Measurements from ENCODE around the gene PTPRCAP.

Gene PTPRCAP

GRCh38 chr11:67432655-67433349 is 4.7 kb downstream of the PTPRCAP start:
- Histone ChIP-seq H3K4me3 (ENCODE audit: control insufficient read depth in 1 of 7, extremely low read depth in 1 of 7, insufficient read depth in 4 of 7, low read depth in 2 of 7, low read length in 6 of 7) (no peak overlapping the region), H3K9me3 (ENCODE audit: control extremely low read depth in 1 of 5, control insufficient read depth in 4 of 5, insufficient read depth in 2 of 5, low read depth in 1 of 5, low read length in 4 of 5) (no peaks in the 10 kb centered on the region), H3K36me3 (ENCODE audit: control insufficient read depth in 4 of 4, insufficient read depth in 4 of 4, low read length in 3 of 4) (peaks cover 2 to 58% (median 35%) of the 10 kb centered on the region in 4 experiments), H3K27me3 (replicated peaks in 2 of 5; ENCODE audit: control insufficient read depth in 4 of 5, insufficient read depth in 5 of 5, low read length in 4 of 5) (no peaks in the 10 kb centered on the region), H3K4me1 (ENCODE audit: control extremely low read depth in 1 of 4, control insufficient read depth in 4 of 4, insufficient read depth in 4 of 4, low read length in 3 of 4) (peaks cover 4 to 58% (median 56%) of the 10 kb centered on the region in 4 experiments), H3K27ac (ENCODE audit: insufficient read depth in 1 of 2, low read depth in 1 of 2, low read length in 2 of 2, poor library complexity in 1 of 2, severe bottlenecking in 2 of 2) (peak overlapping the region in 1 of 2 experiments; percentile 70)
- WGBS (ENCODE audit: insufficient coverage): 88% methylated on average over 18 of the region's 22 CpGs
- ChIA-PET POLR2A (no interaction called here), CTCF (interaction anchor here (1.0 to 1.1 kb wide), 2 partner anchors 10 to 26 kb away, joined by 3 read pairs; no protein-coding TSS in a partner anchor)
- DNase-seq: no peak

- Histone ChIP-seq H3K27ac (ENCODE audit: insufficient read depth in 1 of 2, low read depth in 1 of 2, low read length in 2 of 2, poor library complexity in 1 of 2, severe bottlenecking in 2 of 2) (peak overlapping the region in 1 of 2 experiments; percentile 43), H3K4me3 (ENCODE audit: control insufficient read depth in 1 of 7, extremely low read depth in 1 of 7, insufficient read depth in 4 of 7, low read depth in 2 of 7, low read length in 6 of 7) (no peak overlapping the region), H3K36me3 (ENCODE audit: control insufficient read depth in 4 of 4, insufficient read depth in 4 of 4, low read length in 3 of 4) (peaks cover 2 to 55% (median 35%) of the 10 kb centered on the region in 4 experiments), H3K4me1 (ENCODE audit: control extremely low read depth in 1 of 4, control insufficient read depth in 4 of 4, insufficient read depth in 4 of 4, low read length in 3 of 4) (peaks cover 3 to 54% (median 51%) of the 10 kb centered on the region in 4 experiments), H3K9me3 (ENCODE audit: control extremely low read depth in 1 of 5, control insufficient read depth in 4 of 5, insufficient read depth in 2 of 5, low read depth in 1 of 5, low read length in 4 of 5) (no peaks in the 10 kb centered on the region), H3K27me3 (replicated peaks in 2 of 5; ENCODE audit: control insufficient read depth in 4 of 5, insufficient read depth in 5 of 5, low read length in 4 of 5) (no peaks in the 10 kb centered on the region)
- 95% methylated on average over 17 of the region's 24 CpGs for WGBS (ENCODE audit: insufficient coverage)
- no peak for DNase-seq
- ChIA-PET POLR2A (no interaction called here), CTCF (interaction anchor here (0.6 to 1.1 kb wide), 3 partner anchors 8 to 37 kb away, joined by 3 to 5 read pairs (median 3); no protein-coding TSS in a partner anchor)
These were observed 5.9 kb downstream of the PTPRCAP start for GRCh38 chr11:67431346-67432249.

- DNase-seq: no peak
- H3K9me3 ChIP-seq (ENCODE audit: control extremely low read depth in 1 of 5, control insufficient read depth in 4 of 5, insufficient read depth in 2 of 5, low read depth in 1 of 5, low read length in 4 of 5): no peaks in the 10 kb centered on the region
- no peak overlapping the region for H3K4me3 ChIP-seq (ENCODE audit: control insufficient read depth in 1 of 7, extremely low read depth in 1 of 7, insufficient read depth in 4 of 7, low read depth in 2 of 7, low read length in 6 of 7)
- H3K36me3 ChIP-seq (ENCODE audit: control insufficient read depth in 4 of 4, insufficient read depth in 4 of 4, low read length in 3 of 4): peaks cover 0 to 38% (median 25%) of the 10 kb centered on the region in 4 experiments
- CTCF ChIA-PET: interaction anchor here (0.7 kb wide), 1 partner anchor 661 kb away, joined by 3 read pairs; no protein-coding TSS in a partner anchor
- H3K27me3 ChIP-seq (replicated peaks in 2 of 5; ENCODE audit: control insufficient read depth in 4 of 5, insufficient read depth in 5 of 5, low read length in 4 of 5): no peaks in the 10 kb centered on the region
- POLR2A ChIA-PET: interaction anchor here (0.6 kb wide), 1 partner anchor 53 kb away, joined by 3 read pairs; the partner anchor contains the start of gene AIP
- H3K27ac ChIP-seq (ENCODE audit: insufficient read depth in 1 of 2, low read depth in 1 of 2, low read length in 2 of 2, poor library complexity in 1 of 2, severe bottlenecking in 2 of 2): no peak overlapping the region
- peaks cover 3 to 37% (median 33%) of the 10 kb centered on the region in 4 experiments for H3K4me1 ChIP-seq (ENCODE audit: control extremely low read depth in 1 of 4, control insufficient read depth in 4 of 4, insufficient read depth in 4 of 4, low read length in 3 of 4)
- 90% methylated on average over 11 of the region's 11 CpGs for WGBS (ENCODE audit: insufficient coverage)
These were observed 7.8 kb downstream of the PTPRCAP start for GRCh38 chr11:67429722-67430121.

GRCh38 chr11:67429038-67429668 is 8.3 kb downstream of the PTPRCAP start:
- 70% methylated on average over 10 of the region's 12 CpGs for WGBS (ENCODE audit: insufficient coverage)
- CTCF ChIA-PET: interaction anchor here (0.7 to 2.5 kb wide), 5 partner anchors 9 to 661 kb away, joined by 3 to 7 read pairs (median 3); partner anchors contain the start of gene TMEM134
- H3K4me1 ChIP-seq (ENCODE audit: control extremely low read depth in 1 of 4, control insufficient read depth in 4 of 4, insufficient read depth in 4 of 4, low read length in 3 of 4): peaks cover 3 to 37% (median 27%) of the 10 kb centered on the region in 4 experiments
- POLR2A ChIA-PET: interaction anchor here (0.6 to 1.7 kb wide), 4 partner anchors 27 to 60 kb away, joined by 3 to 10 read pairs (median 3); partner anchors contain the start of genes AIP and PPP1CA
- H3K27ac ChIP-seq (ENCODE audit: insufficient read depth in 1 of 2, low read depth in 1 of 2, low read length in 2 of 2, poor library complexity in 1 of 2, severe bottlenecking in 2 of 2): peak overlapping the region; percentile 90 to 95
- peak overlapping the region; percentile 86 to 99 (median 94) for H3K4me3 ChIP-seq (ENCODE audit: control insufficient read depth in 1 of 7, extremely low read depth in 1 of 7, insufficient read depth in 4 of 7, low read depth in 2 of 7, low read length in 6 of 7)
- DNase-seq: no peak
- no peaks in the 10 kb centered on the region for H3K27me3 ChIP-seq (replicated peaks in 2 of 5; ENCODE audit: control insufficient read depth in 4 of 5, insufficient read depth in 5 of 5, low read length in 4 of 5)
- peaks cover 0 to 32% (median 22%) of the 10 kb centered on the region in 4 experiments for H3K36me3 ChIP-seq (ENCODE audit: control insufficient read depth in 4 of 4, insufficient read depth in 4 of 4, low read length in 3 of 4)
- H3K9me3 ChIP-seq (ENCODE audit: control extremely low read depth in 1 of 5, control insufficient read depth in 4 of 5, insufficient read depth in 2 of 5, low read depth in 1 of 5, low read length in 4 of 5): no peaks in the 10 kb centered on the region

GRCh38 chr11:67428052-67429001 is 9.2 kb downstream of the PTPRCAP start, which contains the start of gene RPS6KB2:
RPS6KB2 (plus strand) TSS chr11:67428494; CDS start chr11:67428546, 52 bp downstream.
- peaks cover 3 to 33% (median 21%) of the 10 kb centered on the region in 4 experiments for H3K4me1 ChIP-seq (ENCODE audit: control extremely low read depth in 1 of 4, control insufficient read depth in 4 of 4, insufficient read depth in 4 of 4, low read length in 3 of 4)
- CTCF ChIA-PET: interaction anchor here (0.8 to 2.5 kb wide), 6 partner anchors 10 to 46 kb away, joined by 3 to 7 read pairs (median 3); partner anchors contain the start of gene TMEM134
- H3K4me3 ChIP-seq (ENCODE audit: control insufficient read depth in 1 of 7, extremely low read depth in 1 of 7, insufficient read depth in 4 of 7, low read depth in 2 of 7, low read length in 6 of 7): peak within 1 kb of the TSS; percentile 86 to 99 (median 94)
- WGBS (ENCODE audit: insufficient coverage): under 1% methylated on average over 62 of the region's 68 CpGs
- POLR2A ChIA-PET: interaction anchor here (0.6 to 1.7 kb wide), 6 partner anchors 8 to 215 kb away, joined by 3 to 10 read pairs (median 4); partner anchors contain the start of gene PPP1CA
- peak; percentile 98 for DNase-seq
- peaks cover 0 to 24% (median 18%) of the 10 kb centered on the region in 4 experiments for H3K36me3 ChIP-seq (ENCODE audit: control insufficient read depth in 4 of 4, insufficient read depth in 4 of 4, low read length in 3 of 4)
- H3K27me3 ChIP-seq (replicated peaks in 2 of 5; ENCODE audit: control insufficient read depth in 4 of 5, insufficient read depth in 5 of 5, low read length in 4 of 5): no peaks in the 10 kb centered on the region
- peak within 1 kb of the TSS; percentile 90 to 95 for H3K27ac ChIP-seq (ENCODE audit: insufficient read depth in 1 of 2, low read depth in 1 of 2, low read length in 2 of 2, poor library complexity in 1 of 2, severe bottlenecking in 2 of 2)
- H3K9me3 ChIP-seq (ENCODE audit: control extremely low read depth in 1 of 5, control insufficient read depth in 4 of 5, insufficient read depth in 2 of 5, low read depth in 1 of 5, low read length in 4 of 5): no peaks in the 10 kb centered on the region
